HepG2 (cell line): ENCODE data around the gene IMMT. TPM values are rescaled to one million over a fixed set of nuclear protein-coding genes. Genes with fewer than 3 reads are reported as not detected.

Experiments used
- ARID4A ChIP-seq: sonication (generic); formaldehyde crosslinking; IDR thresholded peaks from 2 replicates; pipeline ENCODE4 v1.5.0; 2020; ENCODE audit warnings: mild to moderate bottlenecking, missing genetic modification reagents, borderline replicate concordance
- EHMT2 ChIP-seq: fragments of 200-600 bp; sonication (generic); IDR thresholded peaks from 2 replicates; pipeline ENCODE4 v1.7.0; 2017; ENCODE audit warnings: antibody characterized with exemption, low read depth, low read length, borderline replicate concordance
- KLF16 ChIP-seq, 2 experiments: sonication (generic) in 1 of 2; formaldehyde crosslinking in 1 of 2; IDR thresholded peaks; 2 replicates each; pipeline versions ENCODE4 v1.6.1 to v1.8.0; 2016 to 2023; ENCODE audit warnings: missing genetic modification reagents in 2 of 2, missing compliant biosample characterization in 1 of 2
- MAX ChIP-seq: IDR thresholded peaks from 2 replicates; pipeline ENCODE4 v1.6.1; 2012; ENCODE audit warnings: inconsistent platforms
- MED13 ChIP-seq: sonication (generic); formaldehyde crosslinking; IDR thresholded peaks from 2 replicates; pipeline ENCODE4 v1.5.0; 2020; ENCODE audit warnings: missing genetic modification reagents
- NFRKB ChIP-seq: fragments of 450-650 bp; IDR thresholded peaks from 2 replicates; pipeline ENCODE4 v1.6.1; 2017
- RBM22 ChIP-seq: fragments of 200-400 bp; formaldehyde crosslinking; optimal IDR thresholded peaks from 2 replicates; pipeline ENCODE3; 2017; ENCODE audit warnings: mild to moderate bottlenecking, low read length, moderate library complexity
- REL ChIP-seq: sonication (generic); formaldehyde crosslinking; conservative IDR thresholded peaks from 2 replicates; pipeline ENCODE4 v1.8.0; 2022; ENCODE audit warnings: mild to moderate bottlenecking, missing genetic modification reagents, moderate library complexity
- SATB2 ChIP-seq: sonication (generic); formaldehyde crosslinking; IDR thresholded peaks from 2 replicates; pipeline ENCODE4 v1.5.0; 2020; ENCODE audit warnings: missing genetic modification reagents
- STAT5B ChIP-seq: sonication (generic); formaldehyde crosslinking; IDR thresholded peaks from 2 replicates; pipeline ENCODE4 v1.4.0; 2020; ENCODE audit warnings: missing genetic modification reagents
- TCF12 ChIP-seq, 2 experiments: fragments of 450-650 bp in 1 of 2; sonication (generic) in 1 of 2; formaldehyde crosslinking in 1 of 2; IDR thresholded peaks; 2 replicates each; pipeline versions ENCODE4 v1.6.1 to v1.8.0; 2017 to 2022; ENCODE audit warnings: antibody characterized with exemption in 1 of 2, mild to moderate bottlenecking in 1 of 2, missing genetic modification reagents in 1 of 2, moderate library complexity in 1 of 2
- TERF1 ChIP-seq: sonication (generic); formaldehyde crosslinking; IDR thresholded peaks from 2 replicates; pipeline ENCODE4 v1.8.0; 2022; ENCODE audit warnings: mild to moderate bottlenecking, missing genetic modification reagents, moderate library complexity
- ZNF12 ChIP-seq: sonication (generic); formaldehyde crosslinking; IDR thresholded peaks from 2 replicates; pipeline ENCODE4 v1.5.0; 2020; ENCODE audit warnings: missing genetic modification reagents
- ZNF451 ChIP-seq: sonication (generic); formaldehyde crosslinking; IDR thresholded peaks from 2 replicates; pipeline ENCODE4 v1.5.0; 2020; ENCODE audit warnings: mild to moderate bottlenecking, missing genetic modification reagents
- ZNF691 ChIP-seq: sonication (generic); formaldehyde crosslinking; IDR thresholded peaks from 2 replicates; pipeline ENCODE4 v1.4.0; 2020; ENCODE audit warnings: missing genetic modification reagents, low read depth, mild to moderate bottlenecking, borderline replicate concordance
- ZNF800 ChIP-seq: sonication (generic); formaldehyde crosslinking; IDR thresholded peaks from 2 replicates; pipeline ENCODE4 v1.4.0; 2020; ENCODE audit warnings: missing genetic modification reagents
- ZNF816 ChIP-seq: sonication (generic); formaldehyde crosslinking; IDR thresholded peaks from 2 replicates; pipeline ENCODE4 v1.8.0; 2022; ENCODE audit warnings: missing genetic modification reagents, mild to moderate bottlenecking, borderline replicate concordance
- polyA plus RNA-seq, 8 experiments: library from polyadenylated mRNA; depleted of rRNA in 3 of 8; stranded (reverse) in 7 of 8; unstranded in 1 of 8; fragments of >200 nt; fragmentation: Illumina TruSeq in 4 of 8; extraction: Trizol in 4 of 8; gene quantifications; 2 replicates each; pipeline versions ENCODE4 v1.2.1 to v1.2.3, GENCODE V29; 2011 to 2016; ENCODE audit warnings: low read depth in 4 of 8, missing spikeins in 1 of 8, mixed read lengths in 1 of 8; ENCODE audit not compliant: insufficient read depth in 1 of 8
- total RNA-seq, 5 experiments: library from RNA; depleted of rRNA; stranded (reverse); fragments of >200 nt; fragmentation: Illumina TruSeq; extraction: Trizol; gene quantifications; 2 replicates each; pipeline ENCODE4 v1.2.3, GENCODE V29; 2016; ENCODE audit warnings: low read depth in 1 of 5

Gene IMMT
- total and polyA plus RNA-seq, 2 of the 13 experiments (the other 11 are each of a cell fraction or from before 2014, with no cell fraction given), result 63.5 to 119 TPM

GRCh38 chr2:86195808-86196387 is 636 bp upstream of the IMMT start (continued):
- TF ChIP-seq ZNF691 (CRISPR knock-in tag), result 0 out of 2 replicates have a peak, but pooled peaks have one; percentile 21
- peak in 1 of 2 experiments; percentile 10; a peak in 1 of 4 replicates for TF ChIP-seq KLF16 (CRISPR knock-in tag; IDR thresholded peaks at IDR 0.05)
- no peak for TF ChIP-seq ZNF12
- TF ChIP-seq MAX, result no peak
- no peak for TF ChIP-seq STAT5B (CRISPR knock-in tag)
- no peak for TF ChIP-seq ZNF816 (CRISPR knock-in tag)
- no peak for TF ChIP-seq TERF1 (CRISPR knock-in tag)
- no peak for TF ChIP-seq NFRKB
- TF ChIP-seq SATB2 (CRISPR knock-in tag), result no peak
- TF ChIP-seq RBM22, result no peak
- no peak; the same call in 1 of the 2 replicates for TF ChIP-seq REL (CRISPR knock-in tag)
- no peak for TF ChIP-seq ZNF800
- TF ChIP-seq ARID4A (CRISPR knock-in tag), result peak; percentile 50
- TF ChIP-seq EHMT2, result 0 out of 2 replicates have a peak, but pooled peaks have one; percentile 24
- no peak for TF ChIP-seq TCF12 (IDR thresholded peaks at IDR 0.05)
- peak; percentile 70; the same call in 1 of the 2 replicates for TF ChIP-seq TCF12 (CRISPR knock-in tag; IDR thresholded peaks at IDR 0.05)
- TF ChIP-seq ZNF451 (CRISPR knock-in tag), result 0 out of 2 replicates have a peak, but pooled peaks have one; percentile 6
- TF ChIP-seq MED13 (CRISPR knock-in tag), result no peak
